GM12801 (cell line): ENCODE results near the gene GNAQ.

Source experiments
- TF ChIP-seq, protein P1 (sequence below): IDR thresholded peaks from one replicate; pipeline ENCODE4 v1.5.1; 2011; ENCODE audit warnings: control low read depth; ENCODE audit not compliant: insufficient read length; ENCODE audit errors: extremely low read depth

The GNAQ gene

DNA sequence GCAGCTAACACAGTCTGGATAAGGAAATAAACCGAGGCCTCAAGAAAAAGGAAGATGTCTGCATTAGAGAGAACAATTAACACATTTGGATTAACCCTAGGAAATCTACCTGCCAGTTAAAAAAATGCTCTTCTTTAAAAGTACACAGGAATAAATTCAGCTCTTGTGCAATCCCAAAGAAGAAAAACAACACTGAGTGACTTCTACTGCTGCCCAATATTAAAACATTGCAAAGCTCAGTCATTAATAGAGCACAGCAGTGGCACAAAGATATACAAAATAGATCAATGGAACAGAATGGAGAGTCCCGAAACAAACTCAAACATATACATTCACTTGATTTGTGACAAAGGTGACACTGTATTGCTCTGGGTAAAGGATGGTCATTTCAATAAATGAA is 119.7 kb downstream of the GNAQ start:
- TF ChIP-seq, protein P1, sequence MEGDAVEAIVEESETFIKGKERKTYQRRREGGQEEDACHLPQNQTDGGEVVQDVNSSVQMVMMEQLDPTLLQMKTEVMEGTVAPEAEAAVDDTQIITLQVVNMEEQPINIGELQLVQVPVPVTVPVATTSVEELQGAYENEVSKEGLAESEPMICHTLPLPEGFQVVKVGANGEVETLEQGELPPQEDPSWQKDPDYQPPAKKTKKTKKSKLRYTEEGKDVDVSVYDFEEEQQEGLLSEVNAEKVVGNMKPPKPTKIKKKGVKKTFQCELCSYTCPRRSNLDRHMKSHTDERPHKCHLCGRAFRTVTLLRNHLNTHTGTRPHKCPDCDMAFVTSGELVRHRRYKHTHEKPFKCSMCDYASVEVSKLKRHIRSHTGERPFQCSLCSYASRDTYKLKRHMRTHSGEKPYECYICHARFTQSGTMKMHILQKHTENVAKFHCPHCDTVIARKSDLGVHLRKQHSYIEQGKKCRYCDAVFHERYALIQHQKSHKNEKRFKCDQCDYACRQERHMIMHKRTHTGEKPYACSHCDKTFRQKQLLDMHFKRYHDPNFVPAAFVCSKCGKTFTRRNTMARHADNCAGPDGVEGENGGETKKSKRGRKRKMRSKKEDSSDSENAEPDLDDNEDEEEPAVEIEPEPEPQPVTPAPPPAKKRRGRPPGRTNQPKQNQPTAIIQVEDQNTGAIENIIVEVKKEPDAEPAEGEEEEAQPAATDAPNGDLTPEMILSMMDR: no peak

DNA sequence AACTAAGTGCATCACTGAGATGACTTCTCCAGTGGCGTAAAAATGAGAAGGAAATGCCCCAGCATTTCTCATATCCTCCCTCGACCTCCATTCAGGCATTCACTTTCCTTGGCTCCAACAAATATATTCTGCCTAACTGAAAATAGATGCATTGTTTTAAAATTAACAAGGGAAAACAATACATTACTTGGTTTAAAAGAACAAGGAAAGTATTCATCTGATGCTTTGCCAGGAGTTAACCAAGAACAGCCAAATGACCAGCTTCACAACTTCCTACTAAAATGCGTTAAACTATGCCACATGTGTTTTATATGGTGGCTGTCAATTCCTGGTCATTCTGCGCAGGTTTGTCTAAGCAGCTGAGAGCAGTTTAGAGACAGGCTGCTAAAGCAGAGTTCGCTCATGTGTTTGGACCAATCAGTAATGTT is 121.4 kb downstream of the GNAQ start:
- TF ChIP-seq, protein P1: no peak

DNA sequence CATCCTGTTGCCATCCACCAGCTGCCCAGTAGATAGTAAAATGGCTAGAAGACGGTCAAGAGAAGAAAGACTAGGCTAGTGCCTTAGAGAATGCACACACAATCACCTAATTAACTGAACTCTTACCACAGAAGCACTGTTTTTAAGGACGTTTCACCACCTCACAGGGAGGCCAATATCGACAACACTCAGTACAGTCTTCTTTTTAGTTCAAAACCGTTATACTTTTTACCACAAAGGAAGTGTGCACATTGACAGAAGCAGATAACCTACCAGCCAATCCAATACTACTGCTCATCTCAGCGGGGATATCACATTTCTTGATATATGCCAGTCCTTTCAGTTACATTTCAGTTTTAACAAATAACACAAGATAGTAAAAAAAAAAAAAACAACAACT is 122.3 kb downstream of the GNAQ start:
- TF ChIP-seq, protein P1: no peak

DNA sequence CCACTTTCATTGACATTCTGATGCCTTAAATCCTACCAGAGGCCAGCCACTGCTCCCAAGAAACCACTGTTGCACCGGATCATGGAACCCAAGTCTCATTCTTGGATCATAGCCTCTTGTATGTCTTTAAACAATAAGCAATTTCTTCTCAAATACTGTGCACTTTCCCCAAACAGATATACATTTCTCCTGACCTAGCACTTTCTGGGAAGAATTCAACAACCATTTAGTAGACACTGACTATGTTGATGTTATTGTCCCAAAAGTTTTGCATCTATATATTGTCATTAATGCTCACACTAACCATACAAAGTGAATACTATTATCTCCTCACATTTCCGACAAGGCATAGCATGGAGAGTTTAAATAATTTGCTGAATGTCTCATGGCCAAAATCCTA is 123.3 kb downstream of the GNAQ start:
- TF ChIP-seq, protein P1: no peak

DNA sequence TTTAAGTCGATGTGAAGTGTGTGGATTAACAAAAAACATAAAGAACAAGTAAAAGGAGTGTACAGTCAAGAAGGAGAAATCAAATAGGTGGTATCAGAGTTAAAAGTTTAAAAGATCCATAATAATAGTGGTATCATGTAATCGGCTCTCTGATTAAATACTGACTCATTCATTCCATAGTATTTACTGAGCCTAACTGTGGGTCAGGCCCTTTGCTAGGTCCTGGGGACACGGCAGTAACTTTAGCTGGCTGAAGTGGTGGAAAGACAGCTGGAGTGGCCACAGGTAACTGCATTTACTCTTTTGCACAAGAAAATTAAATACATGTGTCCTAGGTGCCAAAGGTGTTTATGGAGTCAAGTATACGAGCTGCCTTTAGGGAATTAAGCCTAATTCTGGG is 124.0 kb downstream of the GNAQ start:
- TF ChIP-seq, protein P1: no peak

DNA sequence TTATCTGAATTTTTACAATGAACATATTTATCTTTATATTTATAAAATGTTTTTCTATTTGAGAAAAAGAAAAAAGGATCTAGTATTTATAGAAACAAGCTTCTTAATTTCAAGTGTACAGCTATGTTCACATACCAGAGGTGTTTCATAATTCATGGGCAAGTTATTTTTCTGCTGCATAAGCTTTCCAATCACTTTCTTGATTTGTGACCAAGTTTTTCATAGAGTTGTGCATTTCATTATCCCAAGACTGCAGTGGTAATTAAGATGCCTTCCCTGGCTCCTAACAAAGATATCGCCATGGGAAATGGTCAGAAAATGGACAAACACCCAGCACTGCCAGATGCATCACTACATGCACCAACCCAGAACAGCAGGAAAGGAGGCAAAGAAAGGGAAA is 124.6 kb downstream of the GNAQ start:
- TF ChIP-seq, protein P1: no peak

DNA sequence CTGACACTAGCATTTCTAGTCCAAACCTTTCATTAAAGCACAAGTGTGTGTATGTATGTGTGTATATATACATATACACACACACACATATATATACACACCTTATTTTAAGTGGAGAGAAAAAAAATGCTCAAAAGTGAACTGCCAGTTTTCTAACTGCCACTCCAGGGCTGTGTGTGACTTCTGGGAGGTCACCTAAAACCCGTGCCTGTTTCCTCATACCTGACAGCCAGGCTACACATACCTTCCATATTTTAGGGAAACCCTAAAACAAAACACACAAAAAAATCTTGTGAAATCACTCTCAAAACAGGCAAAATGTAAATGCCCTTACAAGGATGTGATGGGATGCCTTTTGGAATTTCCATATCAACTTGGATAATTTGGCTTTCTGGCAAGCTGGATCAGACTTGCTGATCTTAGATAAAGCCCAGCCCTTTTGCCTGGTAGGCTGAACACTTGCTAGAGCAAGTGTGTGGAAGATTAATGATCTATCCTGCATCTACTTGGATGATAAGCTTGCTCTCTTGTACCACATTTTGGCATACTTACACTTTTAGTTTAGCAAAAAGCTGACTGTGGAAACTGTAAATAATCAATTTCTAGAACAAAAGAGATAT is 127.8 kb downstream of the GNAQ start:
- TF ChIP-seq, protein P1: no peak
